Measurements from ENCODE around the gene KCNH1. TPM values are rescaled to one million over a fixed set of nuclear protein-coding genes. Genes with fewer than 3 reads are reported as not detected.

The KCNH1 gene, protein sequence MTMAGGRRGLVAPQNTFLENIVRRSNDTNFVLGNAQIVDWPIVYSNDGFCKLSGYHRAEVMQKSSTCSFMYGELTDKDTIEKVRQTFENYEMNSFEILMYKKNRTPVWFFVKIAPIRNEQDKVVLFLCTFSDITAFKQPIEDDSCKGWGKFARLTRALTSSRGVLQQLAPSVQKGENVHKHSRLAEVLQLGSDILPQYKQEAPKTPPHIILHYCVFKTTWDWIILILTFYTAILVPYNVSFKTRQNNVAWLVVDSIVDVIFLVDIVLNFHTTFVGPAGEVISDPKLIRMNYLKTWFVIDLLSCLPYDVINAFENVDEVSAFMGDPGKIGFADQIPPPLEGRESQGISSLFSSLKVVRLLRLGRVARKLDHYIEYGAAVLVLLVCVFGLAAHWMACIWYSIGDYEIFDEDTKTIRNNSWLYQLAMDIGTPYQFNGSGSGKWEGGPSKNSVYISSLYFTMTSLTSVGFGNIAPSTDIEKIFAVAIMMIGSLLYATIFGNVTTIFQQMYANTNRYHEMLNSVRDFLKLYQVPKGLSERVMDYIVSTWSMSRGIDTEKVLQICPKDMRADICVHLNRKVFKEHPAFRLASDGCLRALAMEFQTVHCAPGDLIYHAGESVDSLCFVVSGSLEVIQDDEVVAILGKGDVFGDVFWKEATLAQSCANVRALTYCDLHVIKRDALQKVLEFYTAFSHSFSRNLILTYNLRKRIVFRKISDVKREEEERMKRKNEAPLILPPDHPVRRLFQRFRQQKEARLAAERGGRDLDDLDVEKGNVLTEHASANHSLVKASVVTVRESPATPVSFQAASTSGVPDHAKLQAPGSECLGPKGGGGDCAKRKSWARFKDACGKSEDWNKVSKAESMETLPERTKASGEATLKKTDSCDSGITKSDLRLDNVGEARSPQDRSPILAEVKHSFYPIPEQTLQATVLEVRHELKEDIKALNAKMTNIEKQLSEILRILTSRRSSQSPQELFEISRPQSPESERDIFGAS
- polyA plus RNA-seq (2013, experiment 1 of 2), result 0.40 TPM
- polyA plus RNA-seq (2013, experiment 2 of 2), result 0.42 TPM

DNA sequence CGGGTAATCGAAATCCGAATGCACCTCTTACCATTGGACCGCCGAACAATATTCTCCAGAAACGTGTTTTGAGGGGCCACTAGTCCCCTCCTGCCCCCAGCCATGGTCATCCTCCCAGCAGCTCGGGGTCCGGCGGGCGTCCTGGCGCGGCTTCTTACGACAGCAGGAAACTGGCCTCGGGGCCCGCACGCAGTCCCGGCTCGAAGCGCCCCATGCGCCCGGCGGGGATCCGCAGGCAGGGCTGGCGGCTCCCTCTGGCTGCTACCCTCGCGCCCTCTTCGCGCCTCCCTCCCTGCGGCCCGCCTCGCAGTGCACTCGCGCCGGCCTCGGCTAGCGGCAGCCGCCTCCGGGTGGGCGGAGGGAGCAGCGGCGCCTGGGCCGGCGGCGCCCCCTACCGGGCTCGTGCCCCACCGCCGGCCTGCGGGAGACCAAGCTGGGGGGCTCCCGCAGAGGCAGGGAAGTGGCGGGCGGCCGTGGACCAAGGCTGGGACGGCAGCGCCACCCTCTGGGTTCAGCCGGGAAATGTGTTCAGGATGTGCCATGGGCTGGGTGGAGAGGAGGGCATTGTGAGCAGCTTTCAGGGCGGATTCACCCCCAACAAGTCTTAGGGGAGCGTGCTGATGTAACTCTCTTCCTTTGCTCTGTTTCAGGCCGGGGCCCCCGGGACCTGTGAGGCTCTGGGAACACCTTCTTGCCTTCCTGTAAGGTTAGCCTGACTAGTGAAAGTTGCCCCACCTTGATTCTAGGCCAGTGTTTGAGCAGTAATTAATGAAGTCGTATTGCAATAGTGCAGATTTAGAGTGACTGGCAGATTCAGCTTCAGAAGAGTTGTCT, at the start of gene KCNH1:
Gene KCNH1 (minus strand): TSS at position 313 of the 834 bp plus-strand sequence. CDS start 203 bp downstream, at position 110.
- no peak within 1 kb of the TSS for H3K27ac ChIP-seq (replicated peaks; ENCODE audit: low read length)

DNA sequence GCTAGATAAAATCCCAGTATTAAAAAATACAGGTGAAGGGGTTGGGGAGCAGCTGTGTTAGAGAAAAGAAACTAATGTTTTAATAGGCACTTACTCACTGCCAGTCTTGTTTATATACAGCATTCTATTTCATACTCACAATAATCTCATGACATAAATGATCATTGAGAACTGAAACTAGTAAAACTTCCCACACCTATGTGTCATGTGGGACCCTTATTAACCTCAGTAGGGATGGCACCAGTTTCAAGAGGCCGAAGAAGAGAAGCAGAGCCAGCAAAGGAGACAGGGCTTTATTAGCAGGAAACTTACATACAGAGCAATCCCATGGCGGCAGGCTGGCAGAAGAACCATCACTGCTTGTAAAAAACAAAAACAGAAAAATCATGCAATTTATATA, 48.8 kb upstream of the KCNH1 start:
- no peak overlapping the region for H3K14ac ChIP-seq (ENCODE audit: low read length)
- no peak overlapping the region for H3K4me3 ChIP-seq (ENCODE audit: low read length in 2 of 2)
- no peak overlapping the region for H3K4ac ChIP-seq (ENCODE audit: low read length)
- no peak overlapping the region for H3K23ac ChIP-seq (ENCODE audit: low read depth, low read length, poor library complexity)
- H3K36me3 ChIP-seq (replicated peaks in 1 of 2; ENCODE audit: control insufficient read depth in 2 of 2, insufficient read depth in 2 of 2, low read length in 2 of 2), result no peaks in the 10 kb centered on the region
- no peak overlapping the region for H2BK12ac ChIP-seq (ENCODE audit: low read length)
- no peak overlapping the region for H4K91ac ChIP-seq (ENCODE audit: low read depth, low read length, poor library complexity)
- no peak overlapping the region for H2AFZ ChIP-seq (ENCODE audit: low read length)
- H3K9ac ChIP-seq (ENCODE audit: low read depth, low read length, poor library complexity), result no peak overlapping the region
- H2BK5ac ChIP-seq (ENCODE audit: low read length), result no peak overlapping the region
- H3K27me3 ChIP-seq (ENCODE audit: control insufficient read depth in 3 of 3, insufficient read depth in 3 of 3, low read depth in 1 of 3, low read length in 3 of 3), result no peaks in the 10 kb centered on the region
- WGBS, 2 donors (ENCODE audit: extremely low coverage in 2 of 2, insufficient read length in 2 of 2, insufficient replicate concordance in 1 of 2), result no CpG with 5 or more reads among the region's 2 CpGs
- no peak overlapping the region for H3K27ac ChIP-seq (replicated peaks; ENCODE audit: low read length)
- no peak overlapping the region for H4K8ac ChIP-seq (ENCODE audit: low read depth, low read length)
- no peaks in the 10 kb centered on the region for H3K4me1 ChIP-seq (ENCODE audit: control insufficient read depth in 2 of 2, insufficient read depth in 1 of 2, low read depth in 1 of 2, low read length in 2 of 2)
- no peak overlapping the region for H2BK120ac ChIP-seq (ENCODE audit: low read depth, low read length)
- H3K18ac ChIP-seq (ENCODE audit: low read length), result no peak overlapping the region
- H2BK15ac ChIP-seq (ENCODE audit: low read length), result no peak overlapping the region
- no peaks in the 10 kb centered on the region for H3K79me1 ChIP-seq (ENCODE audit: low read depth, low read length)
- H3K4me2 ChIP-seq (ENCODE audit: insufficient read depth, low read length, poor library complexity, severe bottlenecking), result no peak overlapping the region
- no peaks in the 10 kb centered on the region for H3K9me3 ChIP-seq (replicated peaks in 1 of 2; ENCODE audit: control insufficient read depth in 2 of 2, insufficient read depth in 1 of 2, low read depth in 1 of 2, low read length in 2 of 2)
- H2AK5ac ChIP-seq (ENCODE audit: low read depth, low read length), result no peak overlapping the region
- no peak for DNase-seq (ENCODE audit: low spot score)

More for the DNA sequence above, at the start of gene KCNH1:
- Histone ChIP-seq H3K14ac (ENCODE audit: low read length) (no peak within 1 kb of the TSS), H2BK120ac (ENCODE audit: low read depth, low read length) (no peak within 1 kb of the TSS), H3K36me3 (replicated peaks in 1 of 2; ENCODE audit: control insufficient read depth in 2 of 2, insufficient read depth in 2 of 2, low read length in 2 of 2) (no peaks in the 10 kb centered on the region), H3K18ac (ENCODE audit: low read length) (peak within 1 kb of the TSS; percentile 79), H2BK15ac (ENCODE audit: low read length) (peak within 1 kb of the TSS; percentile 62), H3K4ac (ENCODE audit: low read length) (no peak within 1 kb of the TSS), H3K23ac (ENCODE audit: low read depth, low read length, poor library complexity) (peak within 1 kb of the TSS; percentile 52), H4K8ac (ENCODE audit: low read depth, low read length) (no peak within 1 kb of the TSS), H3K79me1 (ENCODE audit: low read depth, low read length) (no peaks in the 10 kb centered on the region), H3K27me3 (ENCODE audit: control insufficient read depth in 3 of 3, insufficient read depth in 3 of 3, low read depth in 1 of 3, low read length in 3 of 3) (peaks cover 0 to 12% (median 0%) of the 10 kb centered on the region in 3 experiments), H3K9ac (ENCODE audit: low read depth, low read length, poor library complexity) (peak within 1 kb of the TSS; percentile 66), H4K91ac (ENCODE audit: low read depth, low read length, poor library complexity) (no peak within 1 kb of the TSS), H2AK5ac (ENCODE audit: low read depth, low read length) (no peak within 1 kb of the TSS), H3K4me3 (ENCODE audit: low read length in 2 of 2) (peak within 1 kb of the TSS; percentile 56 to 76), H2BK12ac (ENCODE audit: low read length) (no peak within 1 kb of the TSS), H2BK5ac (ENCODE audit: low read length) (peak within 1 kb of the TSS; percentile 48), H3K4me1 (ENCODE audit: control insufficient read depth in 2 of 2, insufficient read depth in 1 of 2, low read depth in 1 of 2, low read length in 2 of 2) (peaks cover 3% of the 10 kb centered on the region in 2 donors), H3K4me2 (ENCODE audit: insufficient read depth, low read length, poor library complexity, severe bottlenecking) (peak within 1 kb of the TSS; percentile 90), H2AFZ (ENCODE audit: low read length) (peak within 1 kb of the TSS; percentile 97), H3K9me3 (replicated peaks in 1 of 2; ENCODE audit: control insufficient read depth in 2 of 2, insufficient read depth in 1 of 2, low read depth in 1 of 2, low read length in 2 of 2) (no peaks in the 10 kb centered on the region)
- DNase-seq (ENCODE audit: low spot score), result peak; percentile 90
- no CpG with 5 or more reads among the region's 61 CpGs for WGBS, 2 donors (ENCODE audit: extremely low coverage in 2 of 2, insufficient read length in 2 of 2, insufficient replicate concordance in 1 of 2)

DNA sequence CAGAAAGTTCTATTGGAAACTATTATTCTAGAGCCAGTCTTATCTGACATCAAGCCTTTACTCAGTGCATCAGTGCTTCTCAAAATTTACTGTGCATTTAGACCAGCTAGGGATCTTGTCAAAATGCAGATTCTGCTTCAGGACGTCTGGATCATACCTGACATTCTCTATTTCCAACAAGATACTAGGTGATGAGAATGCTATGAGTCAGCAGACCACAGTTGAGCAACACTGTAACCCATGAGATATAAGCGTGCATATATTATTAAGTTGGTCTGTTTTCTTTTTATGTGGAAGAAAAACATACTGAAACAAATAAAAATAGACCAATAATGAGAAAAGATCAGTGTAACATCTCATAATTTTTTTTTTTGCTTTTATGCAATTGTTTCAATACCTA, 40.4 kb upstream of the KCNH1 start:
- no peak overlapping the region for H3K14ac ChIP-seq (ENCODE audit: low read length)
- H2BK15ac ChIP-seq (ENCODE audit: low read length), result no peak overlapping the region
- no peak overlapping the region for H2BK120ac ChIP-seq (ENCODE audit: low read depth, low read length)
- no peak overlapping the region for H3K4me3 ChIP-seq (ENCODE audit: low read length in 2 of 2)
- H3K4me1 ChIP-seq (ENCODE audit: control insufficient read depth in 2 of 2, insufficient read depth in 1 of 2, low read depth in 1 of 2, low read length in 2 of 2), result no peaks in the 10 kb centered on the region
- H3K4ac ChIP-seq (ENCODE audit: low read length), result no peak overlapping the region
- H4K8ac ChIP-seq (ENCODE audit: low read depth, low read length), result no peak overlapping the region
- no peaks in the 10 kb centered on the region for H3K27me3 ChIP-seq (ENCODE audit: control insufficient read depth in 3 of 3, insufficient read depth in 3 of 3, low read depth in 1 of 3, low read length in 3 of 3)
- DNase-seq (ENCODE audit: low spot score), result no peak
- no peak overlapping the region for H2AFZ ChIP-seq (ENCODE audit: low read length)
- H3K4me2 ChIP-seq (ENCODE audit: insufficient read depth, low read length, poor library complexity, severe bottlenecking), result no peak overlapping the region
- H3K79me1 ChIP-seq (ENCODE audit: low read depth, low read length), result no peaks in the 10 kb centered on the region
- H3K36me3 ChIP-seq (replicated peaks in 1 of 2; ENCODE audit: control insufficient read depth in 2 of 2, insufficient read depth in 2 of 2, low read length in 2 of 2), result no peaks in the 10 kb centered on the region
- no peak overlapping the region for H2AK5ac ChIP-seq (ENCODE audit: low read depth, low read length)
- H4K91ac ChIP-seq (ENCODE audit: low read depth, low read length, poor library complexity), result no peak overlapping the region
- no peak overlapping the region for H3K27ac ChIP-seq (replicated peaks; ENCODE audit: low read length)
- no CpG with 5 or more reads among the region's 2 CpGs for WGBS, 2 donors (ENCODE audit: extremely low coverage in 2 of 2, insufficient read length in 2 of 2, insufficient replicate concordance in 1 of 2)
- H3K9ac ChIP-seq (ENCODE audit: low read depth, low read length, poor library complexity), result no peak overlapping the region
- H3K23ac ChIP-seq (ENCODE audit: low read depth, low read length, poor library complexity), result no peak overlapping the region
- peaks cover 0 to under 1% of the 10 kb centered on the region in 2 donors for H3K9me3 ChIP-seq (replicated peaks in 1 of 2; ENCODE audit: control insufficient read depth in 2 of 2, insufficient read depth in 1 of 2, low read depth in 1 of 2, low read length in 2 of 2)
- H2BK5ac ChIP-seq (ENCODE audit: low read length), result no peak overlapping the region
- H3K18ac ChIP-seq (ENCODE audit: low read length), result no peak overlapping the region
- H2BK12ac ChIP-seq (ENCODE audit: low read length), result no peak overlapping the region

Measured in neuronal stem cell (in vitro differentiated cells).